Measurements from ENCODE around the gene RSPH9.
A peak's percentile ranks its signal among the peaks of the same experiment; 100 is the strongest.
"Not testable (repeated sequence)": the region's sequence is repeated elsewhere in the genome, so short reads cannot be mapped to it uniquely, and the experiment has no call there.

RSPH9 gene

GRCh38 chr6:43629505-43630300, 15.1 kb upstream of the RSPH9 start:
- peak; percentile 95 for DNase-seq

GRCh38 chr6:43630980-43631619, 13.7 kb upstream of the RSPH9 start:
- DNase-seq, result no peak

- not testable (repeated sequence) for DNase-seq
These were observed 11.8 kb upstream of the RSPH9 start for GRCh38 chr6:43633002-43633401.

GRCh38 chr6:43634702-43635303, 10.0 kb upstream of the RSPH9 start:
- no peak for DNase-seq

GRCh38 chr6:43635387-43636307, 9.2 kb upstream of the RSPH9 start, which contains the start of gene MAD2L1BP:
MAD2L1BP (plus strand) TSS chr6:43635840; CDS start chr6:43635876, 36 bp downstream.
- DNase-seq, result peak; percentile 41

GRCh38 chr6:43636308-43636659, 8.6 kb upstream of the RSPH9 start:
- no peak for DNase-seq

- no peak for DNase-seq
These were observed 4.6 kb upstream of the RSPH9 start for GRCh38 chr6:43639984-43640800.

- no peak for DNase-seq
These were observed 753 bp downstream of the RSPH9 start for GRCh38 chr6:43645613-43645964.

- no peak for DNase-seq
These were observed 2.8 kb downstream of the RSPH9 start for GRCh38 chr6:43647613-43648012.

- DNase-seq, result no peak
These were observed 3.4 kb downstream of the RSPH9 start for GRCh38 chr6:43648248-43648647.

GRCh38 chr6:43652822-43653221, 8.0 kb downstream of the RSPH9 start:
- not testable (repeated sequence) for DNase-seq

- no peak for DNase-seq
These were observed 12.5 kb downstream of the RSPH9 start for GRCh38 chr6:43657221-43657802.

- DNase-seq, result no peak
These were observed 13.3 kb downstream of the RSPH9 start for GRCh38 chr6:43658161-43658560.

GRCh38 chr6:43662948-43663347, 18.1 kb downstream of the RSPH9 start:
- DNase-seq, result not testable (repeated sequence)

- no peak for DNase-seq
These were observed 20.5 kb downstream of the RSPH9 start for GRCh38 chr6:43665376-43665775.

GRCh38 chr6:43666196-43666920, 21.5 kb downstream of the RSPH9 start:
- no peak for DNase-seq

GRCh38 chr6:43667245-43668150, 22.7 kb downstream of the RSPH9 start:
- DNase-seq, result peak; percentile 36

GRCh38 chr6:43668151-43669028, 23.6 kb downstream of the RSPH9 start:
- no peak for DNase-seq

Measured in NCI-H1048 (cell line).